Measurements from ENCODE around the gene SDF2L1. TPM values are rescaled to one million over a fixed set of nuclear protein-coding genes. Genes with fewer than 3 reads are reported as not detected.

Gene SDF2L1
- polyA plus RNA-seq, 1 experiment = 12.6 TPM

DNA sequence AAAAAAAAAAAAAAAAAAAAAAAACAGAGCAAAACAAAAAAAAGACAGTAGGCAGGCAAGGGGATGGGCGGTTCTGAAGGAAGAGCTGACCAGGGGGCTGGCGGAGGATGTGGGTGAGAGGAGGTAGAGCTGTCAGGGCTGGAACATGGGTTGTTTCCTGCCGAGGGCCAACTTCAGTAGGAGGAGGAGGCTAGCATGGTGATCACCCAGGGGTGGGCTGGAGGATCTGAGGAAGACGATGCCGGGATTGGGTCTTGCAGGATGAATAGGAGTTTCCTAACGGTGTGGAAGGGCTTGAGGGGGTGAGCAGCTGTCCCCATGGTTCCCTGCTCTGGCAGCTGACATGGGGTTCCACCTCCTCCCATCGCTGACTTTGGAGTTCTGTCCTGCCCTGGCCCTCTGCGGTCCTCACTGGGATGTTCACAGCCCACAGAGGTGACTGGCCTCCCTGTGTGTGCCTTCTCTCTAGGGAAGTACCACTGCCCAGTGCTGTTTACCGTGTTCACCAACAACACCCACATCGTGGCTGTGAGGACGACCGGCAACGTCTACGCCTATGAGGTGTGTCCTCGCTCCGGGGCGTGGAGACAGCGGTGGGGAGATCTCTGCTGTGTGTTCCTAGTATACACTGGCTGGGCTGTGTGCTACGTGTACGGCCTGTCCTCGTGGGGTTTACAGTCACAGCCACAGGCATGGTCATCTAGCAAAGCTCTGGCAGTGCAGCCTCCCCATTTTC is 38.9 kb downstream of the SDF2L1 start:
- no peaks in the 10 kb centered on the region; the same call in 1 of the 2 replicates for H3K9me3 ChIP-seq (ENCODE audit: control insufficient read depth, insufficient read depth, low read length)
- CTCF ChIA-PET = interaction anchor here (0.6 kb wide), 1 partner anchor 9 kb away, joined by 3 read pairs; no protein-coding TSS in a partner anchor
- TF ChIP-seq, protein P1, sequence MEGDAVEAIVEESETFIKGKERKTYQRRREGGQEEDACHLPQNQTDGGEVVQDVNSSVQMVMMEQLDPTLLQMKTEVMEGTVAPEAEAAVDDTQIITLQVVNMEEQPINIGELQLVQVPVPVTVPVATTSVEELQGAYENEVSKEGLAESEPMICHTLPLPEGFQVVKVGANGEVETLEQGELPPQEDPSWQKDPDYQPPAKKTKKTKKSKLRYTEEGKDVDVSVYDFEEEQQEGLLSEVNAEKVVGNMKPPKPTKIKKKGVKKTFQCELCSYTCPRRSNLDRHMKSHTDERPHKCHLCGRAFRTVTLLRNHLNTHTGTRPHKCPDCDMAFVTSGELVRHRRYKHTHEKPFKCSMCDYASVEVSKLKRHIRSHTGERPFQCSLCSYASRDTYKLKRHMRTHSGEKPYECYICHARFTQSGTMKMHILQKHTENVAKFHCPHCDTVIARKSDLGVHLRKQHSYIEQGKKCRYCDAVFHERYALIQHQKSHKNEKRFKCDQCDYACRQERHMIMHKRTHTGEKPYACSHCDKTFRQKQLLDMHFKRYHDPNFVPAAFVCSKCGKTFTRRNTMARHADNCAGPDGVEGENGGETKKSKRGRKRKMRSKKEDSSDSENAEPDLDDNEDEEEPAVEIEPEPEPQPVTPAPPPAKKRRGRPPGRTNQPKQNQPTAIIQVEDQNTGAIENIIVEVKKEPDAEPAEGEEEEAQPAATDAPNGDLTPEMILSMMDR (IDR thresholded peaks at IDR 0.05; ENCODE audit: low read depth, low read length) = no peak

DNA sequence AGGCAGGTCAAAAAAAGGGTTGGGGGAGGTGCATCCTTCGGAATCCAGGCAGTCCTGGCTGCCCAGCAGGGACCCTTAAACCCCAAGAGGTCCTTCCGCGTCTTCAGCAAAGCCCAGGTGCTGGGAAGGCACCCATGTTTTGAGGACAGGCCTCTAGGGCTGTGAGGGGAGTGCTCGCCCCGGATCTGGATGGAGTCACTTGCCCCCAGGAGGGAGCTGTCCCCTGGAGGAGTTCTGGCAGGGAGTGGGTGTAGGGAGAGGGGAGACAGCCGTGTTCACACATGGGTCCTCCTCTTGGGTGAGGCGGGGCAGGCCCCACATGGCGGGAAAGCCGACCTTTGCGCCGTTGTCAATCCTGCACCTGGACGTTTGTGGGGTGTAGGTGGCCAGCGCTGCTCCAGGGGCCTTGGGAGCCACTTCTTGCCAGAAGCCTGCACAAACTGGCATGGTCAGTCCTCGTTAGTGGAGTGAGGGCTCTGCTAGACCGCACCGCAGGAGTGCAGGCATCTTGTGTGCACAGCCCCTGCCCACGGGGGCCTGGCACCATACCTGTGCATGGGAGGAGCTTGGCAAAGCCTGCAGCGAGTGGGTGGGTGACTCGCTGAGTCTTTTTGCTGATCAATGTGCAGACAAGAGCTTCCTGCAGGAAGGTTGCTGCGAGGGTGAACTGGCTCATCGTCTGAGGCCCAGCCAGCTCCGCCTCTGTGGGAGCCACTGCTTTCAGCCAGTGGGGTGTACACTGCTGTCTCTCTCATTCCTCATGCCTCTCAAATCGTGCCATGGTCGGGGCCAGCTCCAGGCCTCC is 39.7 kb downstream of the SDF2L1 start:
- H3K4me3 ChIP-seq (ENCODE audit: low read depth, low read length) = no peak overlapping the region
- CTCF ChIA-PET = no interaction called here
- no peaks in the 10 kb centered on the region for H3K27me3 ChIP-seq (ENCODE audit: control insufficient read depth, insufficient read depth, low read length)
- no peaks in the 10 kb centered on the region; the same call in 1 of the 2 replicates for H3K9me3 ChIP-seq (ENCODE audit: control insufficient read depth, insufficient read depth, low read length)
- no peak overlapping the region for H3K27ac ChIP-seq (ENCODE audit: low read depth, low read length)
- DNase-seq (ENCODE audit: low read depth, low spot score) = no peak
- POLR2A ChIA-PET = no interaction called here
- TF ChIP-seq, protein P1 (IDR thresholded peaks at IDR 0.05; ENCODE audit: low read depth, low read length) = no peak

More for the DNA sequence above, 38.9 kb downstream of the SDF2L1 start:
- no peaks in the 10 kb centered on the region for H3K27me3 ChIP-seq (ENCODE audit: control insufficient read depth, insufficient read depth, low read length)
- H3K4me3 ChIP-seq (ENCODE audit: low read depth, low read length) = no peak overlapping the region
- POLR2A ChIA-PET = no interaction called here
- no peak overlapping the region for H3K27ac ChIP-seq (ENCODE audit: low read depth, low read length)
- DNase-seq (ENCODE audit: low read depth, low spot score) = no peak

DNA sequence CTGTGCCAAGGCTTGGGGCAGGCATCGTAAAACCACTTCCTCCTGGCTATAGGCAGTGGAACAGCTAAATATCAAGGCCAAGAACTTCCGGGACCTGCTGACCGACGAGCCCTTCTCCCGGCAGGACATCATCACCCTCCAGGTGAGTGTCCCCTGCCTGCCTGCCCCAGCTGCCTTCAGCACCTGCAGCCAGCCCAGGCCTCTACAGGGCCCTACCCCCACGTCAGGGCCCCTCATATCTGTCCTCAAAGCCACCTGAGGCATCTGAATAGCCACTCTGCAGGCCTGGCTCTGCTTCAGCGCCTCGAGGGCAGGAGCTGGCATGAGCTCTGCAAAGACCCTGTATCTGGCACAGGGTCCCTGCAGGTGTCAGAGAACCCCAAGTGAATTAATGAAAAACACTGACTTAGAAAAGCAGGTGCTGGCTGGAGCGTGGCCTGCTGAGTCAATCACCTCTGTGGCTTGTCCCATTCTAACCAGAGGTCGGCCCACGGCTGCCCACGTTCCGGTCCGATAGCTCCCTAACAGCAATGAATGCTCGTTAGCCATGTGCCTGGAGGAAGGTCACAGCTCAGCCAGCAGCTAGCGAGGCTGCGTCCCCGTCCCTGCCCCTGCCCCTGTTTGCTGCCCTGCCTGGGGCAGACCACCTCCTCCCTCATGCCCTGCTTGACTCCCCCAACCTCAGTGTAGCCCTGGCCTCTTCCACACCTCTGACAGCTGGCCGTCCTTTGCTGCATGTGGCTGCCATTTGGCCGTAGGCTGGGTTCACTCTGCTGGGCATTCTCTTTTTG is 40.5 kb downstream of the SDF2L1 start:
- TF ChIP-seq, protein P1 (IDR thresholded peaks at IDR 0.05; ENCODE audit: low read depth, low read length) = no peak
- ChIA-PET POLR2A (interaction anchor here (0.6 kb wide), 1 partner anchor 23 kb away, joined by 4 read pairs; no protein-coding TSS in a partner anchor), CTCF (no interaction called here)
- DNase-seq (ENCODE audit: low read depth, low spot score) = no peak
- Histone ChIP-seq H3K9me3 (ENCODE audit: control insufficient read depth, insufficient read depth, low read length) (no peaks in the 10 kb centered on the region; the same call in 1 of the 2 replicates), H3K4me3 (ENCODE audit: low read depth, low read length) (no peak overlapping the region), H3K27me3 (ENCODE audit: control insufficient read depth, insufficient read depth, low read length) (no peaks in the 10 kb centered on the region), H3K27ac (ENCODE audit: low read depth, low read length) (no peak overlapping the region)

DNA sequence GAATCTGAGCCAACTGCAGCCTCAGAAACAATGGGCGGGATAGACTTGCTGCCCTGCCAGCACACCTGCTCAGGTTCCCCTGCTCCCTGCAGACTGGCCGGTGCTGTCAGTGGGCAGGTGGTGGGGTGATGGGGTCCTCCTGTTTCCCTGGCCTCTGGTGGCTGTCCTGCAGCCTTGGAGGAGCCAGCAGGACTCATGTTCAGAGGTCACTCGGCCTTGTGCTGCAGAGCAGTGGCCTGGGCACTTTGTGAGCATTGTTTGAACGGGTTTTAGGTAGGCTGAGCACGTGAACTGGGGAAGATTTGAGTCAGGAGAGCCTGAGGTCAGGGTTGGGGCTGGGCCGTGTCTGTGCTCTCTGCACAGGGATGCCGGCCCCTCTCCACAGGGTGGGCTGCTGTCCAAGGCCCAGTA is 41.3 kb downstream of the SDF2L1 start:
- Histone ChIP-seq H3K27me3 (ENCODE audit: control insufficient read depth, insufficient read depth, low read length) (no peaks in the 10 kb centered on the region), H3K27ac (ENCODE audit: low read depth, low read length) (no peak overlapping the region), H3K9me3 (ENCODE audit: control insufficient read depth, insufficient read depth, low read length) (no peaks in the 10 kb centered on the region; the same call in 1 of the 2 replicates), H3K4me3 (ENCODE audit: low read depth, low read length) (no peak overlapping the region)
- CTCF ChIA-PET = no interaction called here
- DNase-seq (ENCODE audit: low read depth, low spot score) = no peak
- POLR2A ChIA-PET = no interaction called here
- TF ChIP-seq, protein P1 (IDR thresholded peaks at IDR 0.05; ENCODE audit: low read depth, low read length) = no peak
